HG03558 (cell line): ENCODE measurements around the gene HS3ST1.

Experiments used
- ATAC-seq: cut with Tn5 transposase; IDR thresholded peaks from one replicate; pipeline ENCODE4 v1.9.1; 2021; ENCODE audit warnings: moderate number of reproducible peaks; ENCODE audit not compliant: unreplicated experiment; ENCODE audit errors: extremely low read depth

HS3ST1 gene

DNA sequence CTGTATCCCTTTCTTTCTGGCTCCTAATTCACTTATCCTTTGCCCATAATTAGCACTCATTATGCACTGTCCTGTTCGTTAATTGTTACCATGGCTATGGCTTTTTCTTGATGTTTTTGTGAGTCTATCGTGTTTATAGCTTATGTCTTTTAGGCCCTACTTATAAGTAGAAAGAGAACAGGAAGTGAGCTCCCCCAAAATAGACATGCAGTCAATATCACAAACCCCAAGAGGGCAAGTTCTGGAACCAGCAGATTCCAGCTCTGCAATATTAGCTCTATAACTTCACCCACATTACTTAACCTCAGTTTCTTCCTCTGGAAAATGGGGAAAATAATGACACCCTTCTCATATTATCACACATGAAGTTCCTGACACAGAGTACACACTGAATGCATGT lies 7.4 kb upstream of the HS3ST1 start:
- no peak for ATAC-seq

DNA sequence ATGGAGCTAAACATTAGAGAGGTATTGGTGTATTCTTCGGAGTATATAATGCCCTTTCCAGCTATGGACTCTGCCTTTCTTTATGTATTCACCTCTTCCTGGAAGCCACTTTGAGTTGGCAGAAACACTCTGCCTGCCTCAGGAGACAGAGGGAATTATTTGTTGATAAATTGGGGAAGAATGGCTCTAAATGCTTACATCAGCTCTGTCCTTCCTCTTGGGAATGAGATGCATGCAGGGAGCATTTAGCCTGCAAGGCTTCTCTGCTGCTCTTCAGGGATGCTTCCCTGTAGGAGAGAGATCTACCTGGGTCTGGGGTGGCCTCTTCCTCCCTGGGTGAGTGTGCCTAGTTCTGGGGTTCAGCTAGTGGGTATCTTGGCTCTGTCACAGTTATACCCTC lies 6.9 kb upstream of the HS3ST1 start:
- no peak for ATAC-seq

- ATAC-seq, result no peak
These were observed 2.4 kb upstream of the HS3ST1 start for GRCh38 chr4:11431111-11431510.

DNA sequence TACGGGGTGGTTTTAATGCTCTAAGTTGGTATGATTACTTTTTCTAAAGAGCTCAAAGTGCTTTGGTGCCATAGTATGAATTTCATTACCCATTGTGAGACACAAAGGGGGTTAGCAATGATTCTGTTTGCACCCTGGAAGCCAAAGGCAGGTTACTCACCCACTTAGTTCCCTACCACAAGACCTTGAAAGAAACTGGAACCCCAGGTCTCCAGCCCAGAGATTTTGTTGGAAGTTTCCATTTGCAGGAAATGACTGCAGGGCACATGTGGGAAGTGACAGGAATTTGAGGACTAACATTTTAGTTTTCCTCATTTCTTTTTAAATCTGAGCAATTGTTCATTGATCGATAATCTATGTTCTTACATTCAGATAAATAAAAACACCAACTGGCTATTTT lies 1.8 kb upstream of the HS3ST1 start:
- no peak for ATAC-seq

DNA sequence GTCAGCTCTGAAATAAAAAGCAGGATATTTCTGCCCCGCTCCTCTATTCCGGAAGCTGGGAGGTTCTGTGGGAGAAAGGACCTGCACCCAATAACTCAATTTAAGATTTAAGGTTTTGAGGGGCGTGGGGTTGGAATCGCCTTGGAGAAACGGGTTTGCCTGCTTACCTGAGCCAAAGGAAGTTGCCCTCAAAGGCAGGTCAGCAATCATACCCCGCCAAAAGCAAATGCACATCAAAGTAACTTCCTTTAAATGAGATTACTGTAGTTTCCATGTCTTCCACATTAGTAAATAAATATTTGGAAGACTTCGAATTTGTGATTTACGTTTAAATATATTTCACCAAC lies 978 bp upstream of the HS3ST1 start:
- ATAC-seq, result no peak

GRCh38 chr4:11428899-11429698 lies 405 bp upstream of the HS3ST1 start:
- no peak for ATAC-seq

GRCh38 chr4:11427121-11427996 lies 1.3 kb downstream of the HS3ST1 start:
- no peak for ATAC-seq

DNA sequence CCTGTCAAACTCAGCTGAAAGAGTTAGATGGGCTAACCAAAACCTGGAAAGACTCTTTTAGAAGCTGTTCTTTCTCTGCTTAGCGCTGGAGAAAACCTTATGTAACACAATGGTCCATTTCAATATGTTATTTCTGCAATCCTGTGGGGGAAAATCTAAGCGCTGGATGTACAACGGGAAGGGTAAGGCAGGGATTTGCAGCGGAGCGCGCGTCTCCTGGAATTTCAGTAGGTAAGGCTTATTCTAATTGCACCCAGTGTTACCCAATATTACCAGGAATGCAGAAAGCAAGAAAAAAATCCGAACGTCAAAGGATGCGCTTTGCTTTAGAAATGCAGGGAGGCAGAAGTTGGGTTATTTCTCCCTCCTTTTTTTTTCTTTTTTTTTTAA lies 2.0 kb downstream of the HS3ST1 start:
- ATAC-seq, result no peak

- ATAC-seq, result no peak
These were observed 2.7 kb downstream of the HS3ST1 start for GRCh38 chr4:11426003-11426402.

DNA sequence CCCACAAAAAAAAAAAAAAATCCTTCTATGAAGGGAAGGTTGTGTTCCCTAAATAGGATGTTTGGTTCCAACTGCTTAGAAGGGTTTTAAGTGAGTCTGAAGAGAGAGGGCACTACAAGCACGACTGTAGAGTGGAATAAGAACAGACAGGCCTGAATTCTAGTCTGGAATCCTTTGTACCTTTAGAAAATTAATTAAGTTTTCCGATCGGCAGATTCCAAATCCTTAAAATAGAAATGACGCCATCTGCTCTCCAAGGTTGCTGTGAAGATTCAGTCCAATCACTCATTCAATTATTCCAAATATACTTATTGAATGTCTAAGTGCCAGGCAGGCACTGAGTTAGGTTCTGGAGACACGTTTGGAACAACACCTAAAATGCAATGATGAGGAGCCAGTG lies 3.8 kb downstream of the HS3ST1 start:
- no peak for ATAC-seq

- no peak for ATAC-seq
These were observed 4.7 kb downstream of the HS3ST1 start for GRCh38 chr4:11424000-11424399.

- ATAC-seq, result no peak
These were observed 5.2 kb downstream of the HS3ST1 start for GRCh38 chr4:11423465-11423864.

GRCh38 chr4:11421116-11421515 lies 7.6 kb downstream of the HS3ST1 start:
- no peak for ATAC-seq

GRCh38 chr4:11420327-11420726 lies 8.4 kb downstream of the HS3ST1 start:
- no peak for ATAC-seq

DNA sequence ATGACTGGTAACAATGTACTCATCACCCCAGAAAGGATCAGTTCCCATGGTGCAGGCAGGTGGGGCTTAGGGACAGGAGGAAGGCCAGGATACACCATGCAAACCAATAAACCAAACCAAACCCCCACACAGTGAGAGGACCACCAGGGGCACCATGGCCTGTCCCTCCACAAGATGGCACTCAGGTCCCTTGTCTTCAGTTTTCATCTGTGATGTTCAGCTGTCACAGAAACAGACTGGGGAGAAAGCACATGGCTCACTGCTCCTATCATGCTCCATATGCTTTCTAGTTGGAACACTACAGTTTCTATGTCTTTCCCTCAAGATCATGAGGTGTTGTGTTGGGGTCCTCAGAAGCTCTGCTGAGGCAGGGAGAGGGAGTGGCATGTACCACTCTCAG lies 10.1 kb downstream of the HS3ST1 start:
- ATAC-seq, result no peak

- ATAC-seq, result no peak
These were observed 12.0 kb downstream of the HS3ST1 start for GRCh38 chr4:11416767-11417113.

- peak; percentile 26 for ATAC-seq
These were observed 12.5 kb downstream of the HS3ST1 start for GRCh38 chr4:11416071-11416766.

DNA sequence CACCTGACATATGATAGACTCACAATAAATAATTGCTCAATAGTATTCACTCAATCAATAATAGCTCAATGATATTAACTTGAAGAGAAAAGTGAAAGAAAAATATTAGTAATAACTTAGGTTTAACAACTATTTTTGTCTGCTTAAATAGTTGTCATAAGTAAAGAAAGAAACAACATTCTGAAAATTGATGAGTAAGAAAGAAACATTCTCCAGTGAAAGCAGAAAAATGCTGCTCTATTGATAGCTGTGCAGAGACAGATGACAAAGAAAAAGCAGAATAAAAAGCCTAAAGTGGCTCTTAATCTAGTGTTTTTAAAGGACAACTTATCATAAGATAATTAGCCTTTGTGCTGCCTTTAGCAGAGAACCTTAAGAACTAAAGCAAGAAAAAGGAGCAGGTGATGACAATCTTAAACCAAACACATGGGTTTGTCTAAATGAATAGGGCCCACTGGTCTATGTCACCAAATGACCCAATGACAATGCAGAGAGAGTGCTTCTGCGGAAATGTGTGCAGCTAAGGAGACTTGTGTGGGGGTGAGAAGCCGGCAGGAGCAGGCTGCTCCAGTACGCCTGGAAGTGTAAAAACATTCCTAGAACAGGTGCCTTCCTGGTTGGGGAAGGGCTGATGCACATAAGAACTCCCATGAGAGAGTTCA lies 13.2 kb downstream of the HS3ST1 start:
- ATAC-seq, result peak; percentile 63

- ATAC-seq, result no peak
These were observed 16.5 kb downstream of the HS3ST1 start for GRCh38 chr4:11412211-11412610.

DNA sequence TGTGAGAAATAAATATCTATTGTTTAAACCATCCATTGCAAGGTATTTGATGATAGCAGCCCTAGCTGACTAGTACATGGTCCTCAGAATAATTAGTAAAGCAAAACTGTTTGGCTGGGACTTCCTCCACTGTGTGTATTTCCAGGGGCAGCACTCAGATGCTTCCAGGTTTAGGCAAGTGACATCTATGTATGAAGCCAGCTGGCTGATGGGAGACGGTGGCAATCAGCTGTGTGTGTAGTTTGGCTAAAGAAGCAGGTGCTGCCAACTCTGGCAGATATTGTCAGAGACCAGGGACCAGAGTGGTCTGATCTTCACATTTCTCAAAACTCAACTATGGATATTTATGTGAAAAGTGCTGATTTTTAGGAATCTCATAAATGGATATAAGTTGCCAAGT lies 19.1 kb downstream of the HS3ST1 start:
- no peak for ATAC-seq
